Right atrium auricular region (tissue), 2 donors: ENCODE measurements around the gene ERN1. TPM values are rescaled to one million over a fixed set of nuclear protein-coding genes. Genes with fewer than 3 reads are reported as not detected.
A peak's percentile ranks its signal among the peaks of the same experiment; 100 is the strongest.

Experiments used
- DNase-seq: peaks from one replicate; pipeline ENCODE4 v3.0.0-alpha.2; 2019; ENCODE audit warnings: low spot score
- H3K27ac ChIP-seq, 2 donors: fragments of 200-600 bp; sonication (generic); 1 replicate in 1 of 2; 2 replicates in 1 of 2; pipeline ENCODE4 v1.5.1; 2016 to 2019
- H3K27me3 ChIP-seq, 2 donors: fragments of 200-600 bp; sonication (generic); one replicate each; pipeline versions ENCODE4 v1.5.1 to v1.6.0; 2017 to 2019
- H3K36me3 ChIP-seq: fragments of 200-600 bp; sonication (generic); one replicate; pipeline ENCODE4 v1.5.1; 2016
- H3K4me1 ChIP-seq, 2 donors: fragments of 200-600 bp; sonication (generic); one replicate each; pipeline versions ENCODE4 v1.5.1 to v1.6.0; 2017 to 2019
- H3K4me3 ChIP-seq, 2 donors: fragments of 200-600 bp; sonication (generic); 1 replicate in 1 of 2; 2 replicates in 1 of 2; pipeline ENCODE4 v1.5.1; 2017 to 2019; ENCODE audit warnings: mild to moderate bottlenecking in 1 of 2, moderate library complexity in 1 of 2
- H3K9me3 ChIP-seq, 2 donors: fragments of 200-600 bp; sonication (generic); one replicate each; pipeline ENCODE4 v1.5.1; 2019
- CTCF ChIP-seq, 2 donors: fragments of 200-600 bp; sonication (generic); IDR thresholded peaks; one replicate each; pipeline ENCODE4 v1.5.1; 2019; ENCODE audit warnings: antibody characterized with exemption in 2 of 2
- total RNA-seq, 2 donors: library from RNA; depleted of rRNA; stranded (reverse); fragments of >200 nt; gene quantifications; one replicate each; pipeline ENCODE4 v1.1.0, GENCODE V29; 2016

The ERN1 gene
- total RNA-seq, 2 donors from 2014 or later, result 7.0 to 11.9 TPM

DNA sequence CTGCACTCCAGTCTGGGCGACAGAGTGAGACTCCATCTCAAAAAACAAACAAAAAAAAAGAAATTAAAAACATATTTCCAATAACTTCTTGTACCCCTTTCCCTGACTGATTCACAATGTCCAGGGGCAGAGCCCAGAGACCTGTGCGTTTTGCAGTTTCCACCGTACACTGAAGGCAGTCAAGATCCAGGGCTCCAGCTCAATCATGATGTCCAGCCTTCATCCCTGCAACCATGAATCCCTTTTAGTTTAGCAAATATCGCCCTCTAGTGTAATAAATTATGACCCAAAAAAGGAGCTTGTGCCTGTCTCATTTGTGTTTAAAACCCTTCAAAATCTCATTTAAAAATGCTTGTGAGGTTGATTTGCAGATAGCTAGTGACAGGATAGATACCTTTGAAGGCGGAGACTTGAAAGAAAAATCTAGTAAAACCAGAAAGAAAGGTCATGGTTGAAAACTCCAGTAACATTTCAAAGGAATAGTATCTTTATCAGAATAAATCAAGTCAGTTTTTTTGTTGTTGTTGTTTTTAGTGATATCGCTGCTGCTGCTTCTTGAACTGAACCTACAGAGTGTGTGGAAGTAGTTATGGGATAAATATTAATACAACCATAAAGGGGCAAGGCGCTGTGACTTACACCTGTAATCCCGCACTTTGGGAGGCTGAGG lies 3.7 kb upstream of the ERN1 start:
- H3K4me3 ChIP-seq, result no peak overlapping the region
- no peaks in the 10 kb centered on the region for H3K36me3 ChIP-seq
- H3K27me3 ChIP-seq, result no peaks in the 10 kb centered on the region
- DNase-seq, result peak; percentile 59
- H3K9me3 ChIP-seq, result no peaks in the 10 kb centered on the region
- peak; percentile 46 to 78 for TF ChIP-seq CTCF (IDR thresholded peaks at IDR 0.05)
- peaks cover 0 to 20% of the 10 kb centered on the region in 2 donors for H3K4me1 ChIP-seq
- no peak overlapping the region for H3K27ac ChIP-seq

- Histone ChIP-seq H3K36me3 (no peaks in the 10 kb centered on the region), H3K27ac (no peak overlapping the region), H3K27me3 (no peaks in the 10 kb centered on the region), H3K4me3 (no peak overlapping the region), H3K4me1 (peaks cover 0 to 30% of the 10 kb centered on the region in 2 donors), H3K9me3 (no peaks in the 10 kb centered on the region)
- no peak for DNase-seq
- no peak for TF ChIP-seq CTCF (IDR thresholded peaks at IDR 0.05)
Observed at GRCh38 chr17:64131606-64132270, 1.8 kb upstream of the ERN1 start.

GRCh38 chr17:64130559-64131001 lies 636 bp upstream of the ERN1 start:
- peak; percentile 75 for DNase-seq
- Histone ChIP-seq H3K27ac (peak overlapping the region; percentile 95 to 99), H3K4me3 (peak overlapping the region; percentile 82 to 83), H3K27me3 (no peaks in the 10 kb centered on the region), H3K9me3 (no peaks in the 10 kb centered on the region), H3K4me1 (peaks cover 0 to 30% of the 10 kb centered on the region in 2 donors), H3K36me3 (no peaks in the 10 kb centered on the region)
- TF ChIP-seq CTCF (IDR thresholded peaks at IDR 0.05), result no peak

- Histone ChIP-seq H3K9me3 (no peaks in the 10 kb centered on the region), H3K27me3 (no peaks in the 10 kb centered on the region), H3K27ac (peak overlapping the region; percentile 95 to 99), H3K4me3 (peak overlapping the region; percentile 82 to 83), H3K4me1 (peaks cover 0 to 30% of the 10 kb centered on the region in 2 donors), H3K36me3 (no peaks in the 10 kb centered on the region)
- TF ChIP-seq CTCF (IDR thresholded peaks at IDR 0.05), result no peak
- DNase-seq, result no peak
Observed at GRCh38 chr17:64129515-64129764, 504 bp downstream of the ERN1 start.

DNA sequence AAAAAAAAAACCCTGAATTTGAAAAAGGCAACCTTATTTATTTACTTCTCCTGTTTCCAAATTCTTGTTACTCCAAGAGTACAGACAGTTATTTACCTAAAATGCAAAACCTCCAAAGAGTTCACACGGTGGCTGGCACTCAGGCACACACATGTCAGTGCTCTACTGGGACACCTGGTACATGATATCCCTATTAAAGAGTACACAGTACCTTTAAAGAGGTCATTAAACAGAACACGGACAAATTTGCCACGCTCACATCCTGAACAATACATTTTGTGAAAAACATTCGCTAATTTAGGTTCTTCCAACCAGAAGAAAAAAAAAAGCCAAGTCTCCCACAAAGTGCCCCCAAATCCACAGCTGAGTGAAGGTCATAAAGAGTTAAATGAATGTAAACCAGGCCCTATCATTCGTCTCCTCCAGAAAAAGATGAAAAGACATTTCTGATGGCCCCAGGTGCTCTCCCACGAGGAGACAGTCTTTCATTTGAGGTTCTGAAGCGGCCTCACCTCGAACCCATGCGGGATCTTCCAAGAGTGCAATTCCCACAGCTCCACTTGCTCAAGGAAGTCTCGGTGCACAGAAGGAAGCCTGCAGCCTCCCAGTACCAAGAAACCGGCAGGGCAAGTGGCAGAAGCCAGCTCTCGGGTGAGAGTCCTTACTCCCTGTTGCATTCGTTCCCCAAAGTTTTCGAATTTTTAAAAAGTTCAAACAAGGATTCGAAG lies 993 bp downstream of the ERN1 start:
- Histone ChIP-seq H3K27ac (peak overlapping the region; percentile 95 to 99), H3K9me3 (no peaks in the 10 kb centered on the region), H3K4me1 (peaks cover 0 to 30% of the 10 kb centered on the region in 2 donors), H3K4me3 (peak overlapping the region; percentile 82 to 83), H3K36me3 (no peaks in the 10 kb centered on the region), H3K27me3 (no peaks in the 10 kb centered on the region)
- no peak for DNase-seq
- no peak for TF ChIP-seq CTCF (IDR thresholded peaks at IDR 0.05)
